Neuronal stem cell (in vitro differentiated cells): Measurements from ENCODE around the gene ERVFRD-1.

ENCODE experiments used
- DNase-seq: peaks from one replicate; pipeline ENCODE4 v3.0.0-alpha.2; 2013; ENCODE audit warnings: low spot score
- H2AFZ ChIP-seq: one replicate; pipeline ENCODE4 v1.6.1; 2013; ENCODE audit warnings: mild to moderate bottlenecking, low read length, inconsistent platforms
- H2AK5ac ChIP-seq: 2 replicates; pipeline ENCODE4 v1.6.1; 2013; ENCODE audit warnings: low read depth, mild to moderate bottlenecking, inconsistent platforms, low read length, moderate library complexity, mixed read lengths
- H2BK120ac ChIP-seq: 2 replicates; pipeline ENCODE4 v1.6.1; 2013; ENCODE audit warnings: low read depth, mild to moderate bottlenecking, inconsistent platforms, low read length, moderate library complexity, mixed read lengths
- H2BK12ac ChIP-seq: one replicate; pipeline ENCODE4 v1.6.1; 2013; ENCODE audit warnings: low read length, inconsistent platforms
- H2BK15ac ChIP-seq: 2 replicates; pipeline ENCODE4 v1.6.1; 2013; ENCODE audit warnings: mild to moderate bottlenecking, low read length, inconsistent platforms, mixed read lengths
- H2BK5ac ChIP-seq: one replicate; pipeline ENCODE4 v1.6.1; 2013; ENCODE audit warnings: inconsistent platforms, mild to moderate bottlenecking, low read length, moderate library complexity
- H3K14ac ChIP-seq: one replicate; pipeline ENCODE4 v1.6.1; 2013; ENCODE audit warnings: low read length, inconsistent platforms
- H3K18ac ChIP-seq: 2 replicates; pipeline ENCODE4 v1.6.1; 2013; ENCODE audit warnings: low read length, inconsistent platforms
- H3K23ac ChIP-seq: 2 replicates; pipeline ENCODE4 v1.6.1; 2013; ENCODE audit warnings: low read depth, mild to moderate bottlenecking, mixed read lengths, low read length, inconsistent platforms; ENCODE audit not compliant: poor library complexity
- H3K27ac ChIP-seq: replicated peaks from 3 replicates; pipeline ENCODE4 v1.5.1; 2013; ENCODE audit warnings: low read length, inconsistent platforms
- H3K27me3 ChIP-seq, 3 experiments: 2 replicates each; pipeline ENCODE4 v1.6.1; 2013; ENCODE audit warnings: low read length in 3 of 3, mild to moderate bottlenecking in 2 of 3, inconsistent platforms in 1 of 3, low read depth in 1 of 3, mixed read lengths in 1 of 3, moderate library complexity in 1 of 3; ENCODE audit not compliant: control insufficient read depth in 3 of 3, insufficient read depth in 3 of 3
- H3K36me3 ChIP-seq, 2 donors: replicated peaks in 1 of 2; 2 replicates each; pipeline ENCODE4 v1.6.1; 2013; ENCODE audit warnings: low read length in 2 of 2; ENCODE audit not compliant: control insufficient read depth in 2 of 2, insufficient read depth in 2 of 2
- H3K4ac ChIP-seq: 2 replicates; pipeline ENCODE4 v1.6.1; 2013; ENCODE audit warnings: inconsistent platforms, mild to moderate bottlenecking, low read length, moderate library complexity
- H3K4me1 ChIP-seq, 2 donors: 1 replicate in 1 of 2; 2 replicates in 1 of 2; pipeline ENCODE4 v1.6.1; 2013; ENCODE audit warnings: low read length in 2 of 2, low read depth in 1 of 2; ENCODE audit not compliant: control insufficient read depth in 2 of 2, insufficient read depth in 1 of 2
- H3K4me2 ChIP-seq: one replicate; pipeline ENCODE4 v1.6.1; 2013; ENCODE audit warnings: mild to moderate bottlenecking, low read length, inconsistent platforms; ENCODE audit not compliant: insufficient read depth, poor library complexity, severe bottlenecking
- H3K4me3 ChIP-seq, 2 donors: 2 replicates each; pipeline ENCODE4 v1.5.1; 2013; ENCODE audit warnings: low read length in 2 of 2, mild to moderate bottlenecking in 2 of 2, inconsistent platforms in 1 of 2, moderate library complexity in 1 of 2
- H3K79me1 ChIP-seq: one replicate; pipeline ENCODE4 v1.6.1; 2013; ENCODE audit warnings: low read depth, mild to moderate bottlenecking, inconsistent platforms, low read length, moderate library complexity
- H3K9ac ChIP-seq: one replicate; pipeline ENCODE4 v1.6.1; 2013; ENCODE audit warnings: mild to moderate bottlenecking, low read depth, low read length, inconsistent platforms; ENCODE audit not compliant: poor library complexity
- H3K9me3 ChIP-seq, 2 donors: replicated peaks in 1 of 2; 2 replicates each; pipeline versions ENCODE3 to v1.6.1; 2013; ENCODE audit warnings: low read length in 2 of 2, mild to moderate bottlenecking in 2 of 2, inconsistent platforms in 1 of 2, low read depth in 1 of 2, mixed read lengths in 1 of 2, moderate library complexity in 1 of 2; ENCODE audit not compliant: control insufficient read depth in 2 of 2, insufficient read depth in 1 of 2
- H4K8ac ChIP-seq: one replicate; pipeline ENCODE4 v1.6.1; 2013; ENCODE audit warnings: low read depth, mild to moderate bottlenecking, inconsistent platforms, low read length, moderate library complexity
- H4K91ac ChIP-seq: one replicate; pipeline ENCODE4 v1.6.1; 2013; ENCODE audit warnings: low read length, low read depth, mild to moderate bottlenecking, inconsistent platforms; ENCODE audit not compliant: poor library complexity
- WGBS, 2 donors: extraction: QIAGEN DNeasy Blood & Tissue Kit; methylation state at CpG; one replicate each; pipeline ENCODE4 v1.1.7; 2013; ENCODE audit warnings: missing lambda C conversion rate in 2 of 2, mixed read lengths in 1 of 2; ENCODE audit not compliant: insufficient read length in 2 of 2, insufficient replicate concordance in 1 of 2; ENCODE audit errors: extremely low coverage in 2 of 2; 5-methylcytosine and 5-hydroxymethylcytosine counted together

The ERVFRD-1 gene

DNA sequence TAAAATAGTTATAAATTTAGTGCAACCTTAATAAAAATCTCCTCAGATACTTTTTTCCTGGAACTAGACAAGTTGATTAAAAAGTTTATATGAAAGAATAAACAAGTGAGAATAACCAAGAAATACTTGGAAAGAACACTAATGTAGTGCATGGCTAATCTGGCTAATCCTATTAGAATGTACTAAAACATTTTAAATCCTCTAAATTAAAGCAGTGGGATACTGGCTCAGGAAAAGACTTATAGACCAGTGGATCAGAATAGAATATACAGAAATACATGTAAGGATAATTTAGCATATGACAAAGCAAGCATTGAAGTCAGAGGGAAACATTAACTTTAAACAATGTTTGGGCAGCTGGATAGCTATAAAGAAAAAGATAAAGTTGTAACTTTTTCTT lies 41.1 kb upstream of the ERVFRD-1 start:
- Histone ChIP-seq H2BK12ac (no peak overlapping the region), H2BK15ac (no peak overlapping the region), H3K4me3 (no peak overlapping the region), H3K9me3 (peaks cover 2 to 3% of the 10 kb centered on the region in 2 donors), H4K8ac (no peak overlapping the region), H3K23ac (no peak overlapping the region), H3K14ac (no peak overlapping the region), H3K27me3 (no peaks in the 10 kb centered on the region), H2AFZ (no peak overlapping the region), H4K91ac (no peak overlapping the region), H3K27ac (no peak overlapping the region), H3K4me1 (no peaks in the 10 kb centered on the region), H3K9ac (no peak overlapping the region), H3K18ac (no peak overlapping the region), H3K79me1 (no peaks in the 10 kb centered on the region), H3K4me2 (no peak overlapping the region), H2BK120ac (no peak overlapping the region), H3K36me3 (no peaks in the 10 kb centered on the region), H3K4ac (no peak overlapping the region), H2AK5ac (no peak overlapping the region), H2BK5ac (no peak overlapping the region)
- DNase-seq = no peak

DNA sequence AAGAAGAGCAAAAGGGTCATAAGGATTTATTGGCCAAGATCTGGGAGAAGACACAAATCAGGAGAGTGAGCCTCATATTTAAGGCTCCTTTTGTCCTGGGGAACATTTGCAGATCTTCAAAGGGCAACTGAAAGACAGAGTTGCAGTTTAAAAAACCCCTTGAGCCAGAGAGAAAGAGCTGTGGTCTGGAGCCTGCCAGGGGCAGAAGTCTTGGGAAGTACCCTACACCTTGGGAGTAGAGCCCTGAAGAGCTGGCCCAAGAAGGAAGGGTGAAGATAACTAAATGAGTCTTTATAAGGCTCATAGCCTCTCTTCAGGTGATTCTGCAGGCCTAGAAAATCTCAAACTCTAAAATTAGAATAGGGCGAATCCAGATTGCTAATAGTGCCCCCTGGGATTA lies 40.0 kb upstream of the ERVFRD-1 start:
- DNase-seq = no peak
- peaks cover 2 to 3% of the 10 kb centered on the region in 2 donors for H3K9me3 ChIP-seq

DNA sequence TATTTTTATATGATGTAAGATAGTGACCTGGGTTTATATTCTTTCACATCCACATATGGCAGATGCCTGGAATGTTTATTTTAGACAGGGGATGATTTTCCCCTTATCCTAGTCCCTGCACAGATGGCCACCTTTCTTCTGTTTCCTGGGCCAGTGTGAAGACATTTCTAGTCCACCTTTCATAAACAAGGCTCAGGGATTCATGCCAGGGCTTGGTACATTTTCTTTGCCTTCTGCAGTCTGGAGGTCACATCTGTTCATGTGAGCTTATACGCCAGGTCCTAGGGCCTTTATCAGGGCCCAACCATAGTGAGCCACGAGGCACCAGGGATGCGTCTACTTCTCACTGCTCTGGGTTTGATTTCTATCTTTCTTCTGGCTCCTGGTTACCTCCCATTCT lies 38.0 kb upstream of the ERVFRD-1 start:
- DNase-seq = no peak
- Histone ChIP-seq H3K23ac (no peak overlapping the region), H3K18ac (no peak overlapping the region), H2BK12ac (no peak overlapping the region), H2BK120ac (no peak overlapping the region), H2BK5ac (no peak overlapping the region), H3K36me3 (no peaks in the 10 kb centered on the region), H3K27me3 (no peaks in the 10 kb centered on the region), H3K27ac (no peak overlapping the region), H4K8ac (no peak overlapping the region), H3K4me3 (no peak overlapping the region), H3K4me2 (no peak overlapping the region), H3K14ac (no peak overlapping the region), H2AK5ac (no peak overlapping the region), H3K9me3 (peaks cover 2 to 3% of the 10 kb centered on the region in 2 donors), H4K91ac (no peak overlapping the region), H3K9ac (no peak overlapping the region), H3K4me1 (no peaks in the 10 kb centered on the region), H2AFZ (no peak overlapping the region), H3K4ac (no peak overlapping the region), H2BK15ac (no peak overlapping the region), H3K79me1 (no peaks in the 10 kb centered on the region)
- WGBS, 2 donors = no CpG with 5 or more reads among the region's 3 CpGs

More for the DNA sequence above, 40.0 kb upstream of the ERVFRD-1 start:
- no peak overlapping the region for H2AFZ ChIP-seq
- no CpG with 5 or more reads among the region's 1 CpG for WGBS, 2 donors
- H2AK5ac ChIP-seq = no peak overlapping the region
- no peak overlapping the region for H3K9ac ChIP-seq
- H3K23ac ChIP-seq = no peak overlapping the region
- H3K4me2 ChIP-seq = no peak overlapping the region
- no peaks in the 10 kb centered on the region for H3K79me1 ChIP-seq
- H2BK5ac ChIP-seq = no peak overlapping the region
- no peak overlapping the region for H4K91ac ChIP-seq
- no peak overlapping the region for H2BK15ac ChIP-seq
- H3K4me3 ChIP-seq = no peak overlapping the region
- no peaks in the 10 kb centered on the region for H3K4me1 ChIP-seq
- no peak overlapping the region for H3K27ac ChIP-seq
- no peak overlapping the region for H3K18ac ChIP-seq
- no peak overlapping the region for H4K8ac ChIP-seq
- H2BK12ac ChIP-seq = no peak overlapping the region
- H2BK120ac ChIP-seq = no peak overlapping the region
- H3K27me3 ChIP-seq = no peaks in the 10 kb centered on the region
- H3K36me3 ChIP-seq = no peaks in the 10 kb centered on the region
- H3K14ac ChIP-seq = no peak overlapping the region
- no peak overlapping the region for H3K4ac ChIP-seq

DNA sequence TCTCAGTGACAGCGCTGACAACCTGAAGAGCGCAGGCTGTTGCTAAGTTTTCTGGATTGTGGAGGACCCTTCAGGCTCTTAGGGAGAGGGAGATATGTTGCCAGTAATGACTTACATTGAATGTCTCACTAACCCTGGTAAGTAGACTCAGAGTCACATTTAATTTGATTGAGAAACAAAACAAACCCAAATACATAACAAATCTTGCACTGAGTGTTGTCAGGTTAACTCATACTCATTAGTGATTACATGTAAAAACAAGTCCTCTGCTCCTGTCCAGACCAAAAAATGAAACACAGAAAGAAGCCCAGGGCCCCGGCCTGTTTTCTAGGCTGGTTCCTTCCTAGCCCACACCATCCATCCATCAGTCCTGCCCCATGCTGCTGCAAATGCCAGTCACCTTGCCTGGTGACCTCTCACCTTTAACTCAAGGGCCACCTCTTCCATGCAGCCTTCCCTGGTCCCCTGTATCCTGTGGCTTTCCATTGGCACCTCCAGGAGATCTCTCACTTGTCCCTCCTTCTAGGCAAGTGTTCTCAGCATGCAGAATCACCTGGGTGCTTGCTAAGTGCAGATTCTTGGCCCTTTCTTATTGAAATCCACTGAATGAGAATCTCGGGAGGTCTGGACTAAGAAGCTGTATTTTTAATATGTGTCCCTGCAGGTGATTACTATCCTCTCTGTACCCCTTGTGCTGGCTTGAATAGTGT lies 34.7 kb upstream of the ERVFRD-1 start:
- no peak overlapping the region for H3K4me2 ChIP-seq
- H4K91ac ChIP-seq = no peak overlapping the region
- no CpG with 5 or more reads among the region's 4 CpGs for WGBS, 2 donors
- H3K4ac ChIP-seq = no peak overlapping the region
- no peak overlapping the region for H3K27ac ChIP-seq
- no peak overlapping the region for H2AFZ ChIP-seq
- H3K4me3 ChIP-seq = no peak overlapping the region
- H3K9me3 ChIP-seq = no peaks in the 10 kb centered on the region
- no peak overlapping the region for H2BK15ac ChIP-seq
- no peaks in the 10 kb centered on the region for H3K36me3 ChIP-seq
- H3K18ac ChIP-seq = no peak overlapping the region
- no peak overlapping the region for H3K14ac ChIP-seq
- H3K79me1 ChIP-seq = no peaks in the 10 kb centered on the region
- H2BK120ac ChIP-seq = no peak overlapping the region
- no peak overlapping the region for H3K23ac ChIP-seq
- no peak overlapping the region for H2BK12ac ChIP-seq
- H3K9ac ChIP-seq = no peak overlapping the region
- DNase-seq = no peak
- H2AK5ac ChIP-seq = no peak overlapping the region
- H4K8ac ChIP-seq = no peak overlapping the region
- no peak overlapping the region for H2BK5ac ChIP-seq
- peaks cover 0 to 2% of the 10 kb centered on the region in 2 donors for H3K4me1 ChIP-seq
- H3K27me3 ChIP-seq = no peaks in the 10 kb centered on the region
